ENCODE measurements around the gene SNRNP40. TPM values are rescaled to one million over a fixed set of nuclear protein-coding genes. Genes with fewer than 3 reads are reported as not detected.
A peak's percentile ranks its signal among the peaks of the same experiment; 100 is the strongest.

The SNRNP40 gene
- polyA plus RNA-seq, 1 of the 3 experiments (the other 2 are of a cell fraction) = 46.7 TPM

- DNase-seq = peak; percentile 87
- no peak overlapping the region for H3K9ac ChIP-seq
- H3K79me2 ChIP-seq (ENCODE audit: insufficient read depth) = no peaks in the 10 kb centered on the region
- H3K27ac ChIP-seq (ENCODE audit: low read depth in 2 of 2, low read length in 1 of 2) = peak overlapping the region in 1 of 2 experiments; percentile 44; a peak in 1 of 4 replicates
- whole genome bisulfite sequencing (ENCODE audit: low lambda C conversion rate) = 5% methylated on average over 15 of the region's 56 CpGs
- H3K36me3 ChIP-seq (replicated peaks in 1 of 2; ENCODE audit: control insufficient read depth in 1 of 2, insufficient read depth in 2 of 2, low read length in 1 of 2) = no peaks in the 10 kb centered on the region
- peak overlapping the region; percentile 62; the same call in 1 of the 2 replicates for H3K4me2 ChIP-seq
- H3F3A ChIP-seq (replicated peaks; ENCODE audit: insufficient read depth) = no peaks in the 10 kb centered on the region
- H2AFZ ChIP-seq (ENCODE audit: low read depth) = no peak overlapping the region
- H3K4me1 ChIP-seq (ENCODE audit: control insufficient read depth in 1 of 2, insufficient read depth in 2 of 2, low read depth in 1 of 2, low read length in 1 of 2) = peaks cover 0 to 16% of the 10 kb centered on the region in 2 experiments; a peak in 1 of 4 replicates
- no peaks in the 10 kb centered on the region for H3K9me2 ChIP-seq
- H3K27me3 ChIP-seq (ENCODE audit: insufficient read depth) = peaks cover 34% of the 10 kb centered on the region
- H3K9me3 ChIP-seq = no peaks in the 10 kb centered on the region
- ChIA-PET POLR2A (interaction anchor here (1.3 kb wide), 1 partner anchor 58 kb away, joined by 3 read pairs; the partner anchor contains the start of genes SNRNP40 and ZCCHC17), CTCF (interaction anchor here (1.0 to 7.1 kb wide), 2 partner anchors 55 to 57 kb away, joined by 3 to 65 read pairs; no protein-coding TSS in a partner anchor)
- TF ChIP-seq GABPA (IDR thresholded peaks at IDR 0.05; ENCODE audit: low read depth) (no peak), MXI1 (IDR thresholded peaks at IDR 0.05; ENCODE audit: low read depth, low read length) (peak; percentile 12; the same call in 1 of the 2 replicates)
- peak overlapping the region in 1 of 2 experiments; percentile 46; a peak in 3 of 4 replicates for H3K4me3 ChIP-seq (ENCODE audit: low read depth in 2 of 2, low read length in 1 of 2)
- no peaks in the 10 kb centered on the region for H4K20me1 ChIP-seq (ENCODE audit: insufficient read depth)
These were observed 57.5 kb downstream of the SNRNP40 start for GRCh38 chr1:31238986-31239613.

- no peaks in the 10 kb centered on the region for H3F3A ChIP-seq (replicated peaks; ENCODE audit: insufficient read depth)
- peaks cover 0 to 16% of the 10 kb centered on the region in 2 experiments; a peak in 1 of 4 replicates for H3K4me1 ChIP-seq (ENCODE audit: control insufficient read depth in 1 of 2, insufficient read depth in 2 of 2, low read depth in 1 of 2, low read length in 1 of 2)
- no peaks in the 10 kb centered on the region for H3K9me3 ChIP-seq
- WGBS (ENCODE audit: low lambda C conversion rate) = 37% methylated on average over 2 of the region's 4 CpGs
- H4K20me1 ChIP-seq (ENCODE audit: insufficient read depth) = no peaks in the 10 kb centered on the region
- POLR2A ChIA-PET = interaction anchor here (1.0 to 1.3 kb wide), 2 partner anchors 21 to 58 kb away, joined by 3 read pairs; partner anchors contain the start of genes SNRNP40 and ZCCHC17
- H3K9me2 ChIP-seq = no peaks in the 10 kb centered on the region
- H3K4me3 ChIP-seq (ENCODE audit: low read depth in 2 of 2, low read length in 1 of 2) = peak overlapping the region in 1 of 2 experiments; percentile 46; a peak in 2 of 4 replicates
- peak; percentile 54 for DNase-seq
- no peak overlapping the region for H3K9ac ChIP-seq
- peak overlapping the region in 1 of 2 experiments; percentile 29; a peak in 1 of 4 replicates for H3K27ac ChIP-seq (ENCODE audit: low read depth in 2 of 2, low read length in 1 of 2)
- peaks cover 34% of the 10 kb centered on the region for H3K27me3 ChIP-seq (ENCODE audit: insufficient read depth)
- no peak overlapping the region for H2AFZ ChIP-seq (ENCODE audit: low read depth)
- no peaks in the 10 kb centered on the region for H3K36me3 ChIP-seq (replicated peaks in 1 of 2; ENCODE audit: control insufficient read depth in 1 of 2, insufficient read depth in 2 of 2, low read length in 1 of 2)
- no peak for TF ChIP-seq SIN3A (IDR thresholded peaks at IDR 0.05; ENCODE audit: borderline replicate concordance, low read depth, low read length)
- TF ChIP-seq EP300 (IDR thresholded peaks at IDR 0.05; ENCODE audit: borderline replicate concordance in 1 of 2, low read depth in 1 of 2, low read length in 1 of 2) = no peak
- TF ChIP-seq RXRA (IDR thresholded peaks at IDR 0.05; ENCODE audit: borderline replicate concordance, low read depth) = no peak
- TF ChIP-seq EZH2phosphoT487 (IDR thresholded peaks at IDR 0.05; ENCODE audit: borderline replicate concordance, low read depth) = no peak
- TF ChIP-seq MXI1 (IDR thresholded peaks at IDR 0.05; ENCODE audit: low read depth, low read length) = no peak
- no peak for TF ChIP-seq RCOR1 (IDR thresholded peaks at IDR 0.05; ENCODE audit: low read length)
- no peak for TF ChIP-seq ZBTB33 (IDR thresholded peaks at IDR 0.05; ENCODE audit: borderline replicate concordance, low read depth)
- no peak for TF ChIP-seq CTCF (IDR thresholded peaks at IDR 0.05)
- no peak for TF ChIP-seq POLR2AphosphoS5 (IDR thresholded peaks at IDR 0.05; ENCODE audit: low read depth, low read length)
- TF ChIP-seq MEF2A (IDR thresholded peaks at IDR 0.05; ENCODE audit: borderline replicate concordance, low read depth) = no peak
- TF ChIP-seq TAF1 (IDR thresholded peaks at IDR 0.05; ENCODE audit: borderline replicate concordance, low read depth, low read length) = no peak
- no peak for TF ChIP-seq MAX (IDR thresholded peaks at IDR 0.05; ENCODE audit: low read depth)
- TF ChIP-seq USF1 (IDR thresholded peaks at IDR 0.05; ENCODE audit: borderline replicate concordance, low read depth) = no peak
- no peak for TF ChIP-seq GATA2 (CRISPR knock-in tag; IDR thresholded peaks at IDR 0.05)
- CTCF ChIA-PET = interaction anchor here (0.6 to 7.1 kb wide), 4 partner anchors 20 to 58 kb away, joined by 3 to 65 read pairs (median 3); no protein-coding TSS in a partner anchor
- H3K79me2 ChIP-seq (ENCODE audit: insufficient read depth) = no peaks in the 10 kb centered on the region
- peak overlapping the region; percentile 62; the same call in 1 of the 2 replicates for H3K4me2 ChIP-seq
These were observed 58.0 kb downstream of the SNRNP40 start for GRCh38 chr1:31238612-31238985.
